Measurements from ENCODE around the gene PECR. TPM values are rescaled to one million over a fixed set of nuclear protein-coding genes. Genes with fewer than 3 reads are reported as not detected.

The PECR gene
- total RNA-seq, 1 donor from 2014 or later, result 6.6 TPM

- H3K27ac Mint-ChIP-seq (ENCODE audit: unreplicated experiment), result no peak overlapping the region
- H3K27me3 Mint-ChIP-seq (ENCODE audit: low read depth), result no peaks in the 10 kb centered on the region
- TF ChIP-seq, protein P1, sequence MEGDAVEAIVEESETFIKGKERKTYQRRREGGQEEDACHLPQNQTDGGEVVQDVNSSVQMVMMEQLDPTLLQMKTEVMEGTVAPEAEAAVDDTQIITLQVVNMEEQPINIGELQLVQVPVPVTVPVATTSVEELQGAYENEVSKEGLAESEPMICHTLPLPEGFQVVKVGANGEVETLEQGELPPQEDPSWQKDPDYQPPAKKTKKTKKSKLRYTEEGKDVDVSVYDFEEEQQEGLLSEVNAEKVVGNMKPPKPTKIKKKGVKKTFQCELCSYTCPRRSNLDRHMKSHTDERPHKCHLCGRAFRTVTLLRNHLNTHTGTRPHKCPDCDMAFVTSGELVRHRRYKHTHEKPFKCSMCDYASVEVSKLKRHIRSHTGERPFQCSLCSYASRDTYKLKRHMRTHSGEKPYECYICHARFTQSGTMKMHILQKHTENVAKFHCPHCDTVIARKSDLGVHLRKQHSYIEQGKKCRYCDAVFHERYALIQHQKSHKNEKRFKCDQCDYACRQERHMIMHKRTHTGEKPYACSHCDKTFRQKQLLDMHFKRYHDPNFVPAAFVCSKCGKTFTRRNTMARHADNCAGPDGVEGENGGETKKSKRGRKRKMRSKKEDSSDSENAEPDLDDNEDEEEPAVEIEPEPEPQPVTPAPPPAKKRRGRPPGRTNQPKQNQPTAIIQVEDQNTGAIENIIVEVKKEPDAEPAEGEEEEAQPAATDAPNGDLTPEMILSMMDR (IDR thresholded peaks at IDR 0.05), result no peak
- H3K4me1 Mint-ChIP-seq (ENCODE audit: low read depth), result peaks cover 2% of the 10 kb centered on the region
- peaks cover 4% of the 10 kb centered on the region for H3K9me3 Mint-ChIP-seq (ENCODE audit: low read depth)
- H3K36me3 Mint-ChIP-seq (ENCODE audit: low read depth), result peaks cover 4% of the 10 kb centered on the region
- DNase-seq (ENCODE audit: low spot score), result no peak
- no peak overlapping the region for H3K4me3 Mint-ChIP-seq (ENCODE audit: unreplicated experiment)
These were observed 29.2 kb downstream of the PECR start for GRCh38 chr2:216052420-216052819.

DNA sequence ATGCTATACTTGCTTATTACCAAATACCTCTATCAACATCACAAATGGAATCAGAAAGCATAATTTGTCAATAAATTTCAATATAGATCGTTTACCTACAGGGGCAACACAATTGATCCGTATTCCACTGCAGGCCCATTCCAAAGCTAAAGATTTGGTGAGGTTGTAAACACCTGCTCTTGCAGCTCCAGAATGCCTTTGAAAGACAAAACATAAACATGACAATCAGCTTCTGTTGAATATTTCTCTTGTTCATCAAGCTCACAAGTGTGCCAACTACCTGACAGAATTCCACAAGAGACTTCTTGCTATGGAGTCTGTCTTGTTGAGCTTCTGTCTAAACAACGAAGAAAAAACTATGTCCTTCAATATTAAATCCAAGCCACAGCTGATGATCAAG is 30.3 kb downstream of the PECR start:
- peaks cover 4% of the 10 kb centered on the region for H3K36me3 Mint-ChIP-seq (ENCODE audit: low read depth)
- H3K9me3 Mint-ChIP-seq (ENCODE audit: low read depth), result peaks cover 4% of the 10 kb centered on the region
- TF ChIP-seq, protein P1 (IDR thresholded peaks at IDR 0.05), result no peak
- H3K27ac Mint-ChIP-seq (ENCODE audit: unreplicated experiment), result no peak overlapping the region
- no peaks in the 10 kb centered on the region for H3K27me3 Mint-ChIP-seq (ENCODE audit: low read depth)
- no peaks in the 10 kb centered on the region for H3K4me1 Mint-ChIP-seq (ENCODE audit: low read depth)
- no peak for DNase-seq (ENCODE audit: low spot score)
- no peak overlapping the region for H3K4me3 Mint-ChIP-seq (ENCODE audit: unreplicated experiment)

- DNase-seq (ENCODE audit: low spot score), result no peak
- H3K27ac Mint-ChIP-seq (ENCODE audit: unreplicated experiment), result no peak overlapping the region
- H3K36me3 Mint-ChIP-seq (ENCODE audit: low read depth), result peaks cover 2% of the 10 kb centered on the region
- TF ChIP-seq, protein P1 (IDR thresholded peaks at IDR 0.05), result no peak
- no peaks in the 10 kb centered on the region for H3K4me1 Mint-ChIP-seq (ENCODE audit: low read depth)
- H3K4me3 Mint-ChIP-seq (ENCODE audit: unreplicated experiment), result no peak overlapping the region
- H3K27me3 Mint-ChIP-seq (ENCODE audit: low read depth), result no peaks in the 10 kb centered on the region
- peaks cover 4% of the 10 kb centered on the region for H3K9me3 Mint-ChIP-seq (ENCODE audit: low read depth)
These were observed 32.2 kb downstream of the PECR start for GRCh38 chr2:216049452-216049851.

DNA sequence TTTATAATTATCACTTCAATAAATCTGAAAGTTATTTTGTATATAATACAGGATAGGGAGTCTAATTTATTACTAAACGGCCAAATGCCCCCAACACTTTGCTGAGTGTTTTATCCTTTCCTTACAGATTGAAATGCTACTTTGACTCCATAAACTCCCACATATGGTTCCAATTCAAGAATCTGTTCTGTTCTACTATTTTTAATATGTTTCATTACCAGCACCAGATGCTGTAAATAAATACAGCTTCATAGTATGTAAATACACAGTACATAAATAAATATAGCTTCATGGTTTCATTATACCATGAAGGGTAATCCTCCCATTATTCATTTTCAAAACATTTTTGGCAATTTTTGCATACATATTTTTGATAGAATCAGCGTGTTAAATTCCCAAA is 34.2 kb downstream of the PECR start:
- Mint-ChIP-seq H3K9me3 (ENCODE audit: low read depth) (peaks cover under 1% of the 10 kb centered on the region), H3K27ac (ENCODE audit: unreplicated experiment) (no peak overlapping the region), H3K27me3 (ENCODE audit: low read depth) (no peaks in the 10 kb centered on the region), H3K4me1 (ENCODE audit: low read depth) (no peaks in the 10 kb centered on the region), H3K4me3 (ENCODE audit: unreplicated experiment) (no peak overlapping the region), H3K36me3 (ENCODE audit: low read depth) (peaks cover under 1% of the 10 kb centered on the region)
- TF ChIP-seq, protein P1 (IDR thresholded peaks at IDR 0.05), result no peak
- DNase-seq (ENCODE audit: low spot score), result no peak

GRCh38 chr2:216044883-216045486 is 36.6 kb downstream of the PECR start:
- Mint-ChIP-seq H3K4me1 (ENCODE audit: low read depth) (no peaks in the 10 kb centered on the region), H3K36me3 (ENCODE audit: low read depth) (no peaks in the 10 kb centered on the region), H3K27ac (ENCODE audit: unreplicated experiment) (no peak overlapping the region), H3K4me3 (ENCODE audit: unreplicated experiment) (no peak overlapping the region), H3K27me3 (ENCODE audit: low read depth) (no peaks in the 10 kb centered on the region), H3K9me3 (ENCODE audit: low read depth) (no peaks in the 10 kb centered on the region)
- DNase-seq (ENCODE audit: low spot score), result no peak
- TF ChIP-seq, protein P1 (IDR thresholded peaks at IDR 0.05), result no peak

Data from chondrocyte (in vitro differentiated cells).